Measurements from ENCODE around the gene NOL6. TPM values are rescaled to one million over a fixed set of nuclear protein-coding genes. Genes with fewer than 3 reads are reported as not detected.

NOL6 gene
- total RNA-seq, 2 donors from 2014 or later: 11.5 to 29.3 TPM

DNA sequence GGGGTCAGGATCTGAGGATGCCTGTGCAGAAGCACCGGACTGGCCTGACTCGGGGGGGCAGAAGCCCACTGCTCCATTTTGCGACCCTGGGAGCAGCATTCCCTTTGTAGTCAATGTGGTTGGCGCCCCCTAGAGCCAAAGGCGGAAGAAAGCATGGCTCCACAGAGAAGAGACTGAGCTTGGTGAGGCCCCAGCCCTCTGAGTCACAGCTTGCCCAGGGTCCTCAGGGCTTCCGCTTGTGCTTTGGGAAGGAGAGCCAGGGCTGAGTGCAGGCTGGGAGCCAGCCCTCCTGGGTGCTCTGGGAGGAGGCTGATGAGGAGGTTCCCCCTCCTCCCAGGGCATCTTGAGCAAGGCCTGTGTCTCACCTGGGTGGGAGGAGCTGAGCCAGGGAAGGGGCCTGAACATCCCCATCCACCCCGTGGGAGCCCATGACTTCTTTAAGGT lies 20.9 kb downstream of the NOL6 start:
- intact Hi-C loops (cut with DNase I): loop anchor here (5.0 kb wide), 1 partner anchor 46 kb away; no protein-coding TSS in a partner anchor
- Histone ChIP-seq H3K9me3 (no peaks in the 10 kb centered on the region), H3K27me3 (no peaks in the 10 kb centered on the region), H3K36me3 (no peaks in the 10 kb centered on the region), H3K27ac (no peak overlapping the region), H3K4me1 (no peaks in the 10 kb centered on the region), H3K9ac (ENCODE audit: low read depth in 2 of 2, low read length in 2 of 2) (no peak overlapping the region), H3K4me3 (no peak overlapping the region)
- peak; percentile 63 for DNase-seq
- TF ChIP-seq, protein P1, sequence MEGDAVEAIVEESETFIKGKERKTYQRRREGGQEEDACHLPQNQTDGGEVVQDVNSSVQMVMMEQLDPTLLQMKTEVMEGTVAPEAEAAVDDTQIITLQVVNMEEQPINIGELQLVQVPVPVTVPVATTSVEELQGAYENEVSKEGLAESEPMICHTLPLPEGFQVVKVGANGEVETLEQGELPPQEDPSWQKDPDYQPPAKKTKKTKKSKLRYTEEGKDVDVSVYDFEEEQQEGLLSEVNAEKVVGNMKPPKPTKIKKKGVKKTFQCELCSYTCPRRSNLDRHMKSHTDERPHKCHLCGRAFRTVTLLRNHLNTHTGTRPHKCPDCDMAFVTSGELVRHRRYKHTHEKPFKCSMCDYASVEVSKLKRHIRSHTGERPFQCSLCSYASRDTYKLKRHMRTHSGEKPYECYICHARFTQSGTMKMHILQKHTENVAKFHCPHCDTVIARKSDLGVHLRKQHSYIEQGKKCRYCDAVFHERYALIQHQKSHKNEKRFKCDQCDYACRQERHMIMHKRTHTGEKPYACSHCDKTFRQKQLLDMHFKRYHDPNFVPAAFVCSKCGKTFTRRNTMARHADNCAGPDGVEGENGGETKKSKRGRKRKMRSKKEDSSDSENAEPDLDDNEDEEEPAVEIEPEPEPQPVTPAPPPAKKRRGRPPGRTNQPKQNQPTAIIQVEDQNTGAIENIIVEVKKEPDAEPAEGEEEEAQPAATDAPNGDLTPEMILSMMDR (IDR thresholded peaks at IDR 0.05): peak; percentile 48

DNA sequence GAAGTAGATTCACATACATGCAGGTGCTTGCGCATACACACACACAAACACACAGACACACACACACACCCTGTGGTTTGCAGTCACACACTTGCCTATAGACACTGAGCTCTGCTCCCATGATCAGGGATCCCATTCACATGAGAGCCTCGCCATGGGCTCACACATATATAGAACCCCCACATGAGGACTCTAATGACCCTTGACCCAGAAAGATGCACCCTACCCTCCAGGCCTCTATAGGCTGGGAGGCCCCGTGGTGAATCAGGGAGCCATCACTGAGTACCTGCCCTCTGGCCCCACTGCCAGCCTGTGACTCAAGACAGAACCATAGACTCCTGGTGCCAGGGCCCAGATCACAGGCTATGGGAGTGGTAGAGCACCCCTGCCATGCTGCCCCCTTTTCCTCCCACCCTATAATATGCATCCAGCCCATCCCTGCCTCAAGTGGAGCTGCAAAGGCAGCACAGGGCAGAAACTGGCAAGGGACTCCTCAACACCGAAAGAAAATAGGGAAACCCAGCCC lies 23.0 kb downstream of the NOL6 start:
- no peak for DNase-seq

DNA sequence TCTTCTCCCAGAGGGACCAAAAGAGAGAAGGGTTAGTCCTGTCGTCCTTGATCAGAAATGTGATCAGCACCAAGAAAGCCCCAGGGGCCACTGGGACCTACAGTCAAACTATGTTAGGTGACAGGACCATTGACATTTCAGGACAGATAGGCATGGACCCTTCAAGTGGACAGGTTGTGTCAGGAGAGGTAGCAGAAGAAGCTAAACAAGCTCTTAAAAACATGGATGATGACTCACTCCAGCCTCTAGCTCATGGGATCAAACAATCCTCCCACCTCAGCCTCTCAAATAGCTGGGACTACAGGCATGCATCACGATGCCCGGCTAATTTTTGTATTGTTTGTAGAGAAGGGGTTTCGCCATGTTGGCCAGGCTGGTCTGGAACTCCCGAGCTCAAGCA lies 24.0 kb downstream of the NOL6 start:
- no peaks in the 10 kb centered on the region for H3K27me3 ChIP-seq
- intact Hi-C loops (cut with DNase I): loop anchor here (5.0 kb wide), 1 partner anchor 42 kb away; no protein-coding TSS in a partner anchor
- H3K4me3 ChIP-seq: no peak overlapping the region
- H3K36me3 ChIP-seq: no peaks in the 10 kb centered on the region
- DNase-seq: no peak
- TF ChIP-seq, protein P1 (IDR thresholded peaks at IDR 0.05): no peak
- peaks cover 5% of the 10 kb centered on the region for H3K4me1 ChIP-seq
- H3K9ac ChIP-seq (ENCODE audit: low read depth in 2 of 2, low read length in 2 of 2): no peak overlapping the region
- no peaks in the 10 kb centered on the region for H3K9me3 ChIP-seq
- H3K27ac ChIP-seq: no peak overlapping the region

More for the DNA sequence above, 23.0 kb downstream of the NOL6 start:
- H3K27me3 ChIP-seq: no peaks in the 10 kb centered on the region
- intact Hi-C loops (cut with DNase I): loop anchor here (5.0 kb wide), 1 partner anchor 43 kb away; no protein-coding TSS in a partner anchor
- peaks cover 5% of the 10 kb centered on the region for H3K4me1 ChIP-seq
- no peaks in the 10 kb centered on the region for H3K36me3 ChIP-seq
- H3K9me3 ChIP-seq: no peaks in the 10 kb centered on the region
- H3K27ac ChIP-seq: no peak overlapping the region
- H3K9ac ChIP-seq (ENCODE audit: low read depth in 2 of 2, low read length in 2 of 2): no peak overlapping the region
- TF ChIP-seq, protein P1 (IDR thresholded peaks at IDR 0.05): no peak
- H3K4me3 ChIP-seq: no peak overlapping the region

DNA sequence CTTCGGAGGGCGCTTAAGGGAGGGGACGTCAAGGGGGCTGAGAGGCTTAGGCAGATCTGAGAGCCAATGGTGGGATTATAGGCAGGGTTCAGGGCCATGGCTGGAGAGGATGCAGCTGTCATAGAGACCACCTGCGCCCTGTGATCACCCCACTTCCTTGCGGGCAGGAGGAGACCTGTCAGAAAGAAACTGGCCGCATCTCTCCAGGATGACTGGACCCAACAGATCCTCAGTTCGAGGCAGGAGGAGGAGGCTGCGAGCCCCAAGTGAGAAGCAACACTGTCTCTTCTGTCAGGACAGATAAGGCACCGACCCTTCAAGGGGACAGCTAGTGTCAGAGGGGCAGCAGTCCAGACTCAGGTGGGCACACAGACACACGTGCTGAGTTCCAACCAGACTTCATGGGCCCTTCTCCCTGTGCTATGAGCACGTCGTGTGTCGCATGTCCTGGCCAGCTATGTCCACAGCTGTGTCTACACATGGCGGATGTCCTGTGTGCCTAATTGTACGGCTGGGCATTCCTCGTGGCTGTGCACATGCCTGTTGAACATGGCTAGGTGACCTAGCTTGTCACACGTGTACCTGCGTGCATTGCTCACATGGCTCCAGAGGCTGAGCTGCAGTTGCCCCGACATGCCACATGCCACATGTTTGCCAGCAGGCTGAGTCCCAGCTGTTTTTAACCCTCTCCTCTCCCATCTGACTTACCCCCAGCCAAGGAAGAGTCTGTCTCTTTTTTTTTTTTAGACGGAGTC lies 25.7 kb downstream of the NOL6 start:
- H3K4me1 ChIP-seq: peaks cover 5% of the 10 kb centered on the region
- H3K27me3 ChIP-seq: no peaks in the 10 kb centered on the region
- intact Hi-C loops (cut with DNase I): no loop called here
- no peaks in the 10 kb centered on the region for H3K36me3 ChIP-seq
- H3K9me3 ChIP-seq: no peaks in the 10 kb centered on the region
- H3K9ac ChIP-seq (ENCODE audit: low read depth in 2 of 2, low read length in 2 of 2): peak overlapping the region; percentile 52 to 55
- TF ChIP-seq, protein P1 (IDR thresholded peaks at IDR 0.05): no peak
- H3K27ac ChIP-seq: no peak overlapping the region
- DNase-seq: no peak
- H3K4me3 ChIP-seq: peak overlapping the region; percentile 16

DNA sequence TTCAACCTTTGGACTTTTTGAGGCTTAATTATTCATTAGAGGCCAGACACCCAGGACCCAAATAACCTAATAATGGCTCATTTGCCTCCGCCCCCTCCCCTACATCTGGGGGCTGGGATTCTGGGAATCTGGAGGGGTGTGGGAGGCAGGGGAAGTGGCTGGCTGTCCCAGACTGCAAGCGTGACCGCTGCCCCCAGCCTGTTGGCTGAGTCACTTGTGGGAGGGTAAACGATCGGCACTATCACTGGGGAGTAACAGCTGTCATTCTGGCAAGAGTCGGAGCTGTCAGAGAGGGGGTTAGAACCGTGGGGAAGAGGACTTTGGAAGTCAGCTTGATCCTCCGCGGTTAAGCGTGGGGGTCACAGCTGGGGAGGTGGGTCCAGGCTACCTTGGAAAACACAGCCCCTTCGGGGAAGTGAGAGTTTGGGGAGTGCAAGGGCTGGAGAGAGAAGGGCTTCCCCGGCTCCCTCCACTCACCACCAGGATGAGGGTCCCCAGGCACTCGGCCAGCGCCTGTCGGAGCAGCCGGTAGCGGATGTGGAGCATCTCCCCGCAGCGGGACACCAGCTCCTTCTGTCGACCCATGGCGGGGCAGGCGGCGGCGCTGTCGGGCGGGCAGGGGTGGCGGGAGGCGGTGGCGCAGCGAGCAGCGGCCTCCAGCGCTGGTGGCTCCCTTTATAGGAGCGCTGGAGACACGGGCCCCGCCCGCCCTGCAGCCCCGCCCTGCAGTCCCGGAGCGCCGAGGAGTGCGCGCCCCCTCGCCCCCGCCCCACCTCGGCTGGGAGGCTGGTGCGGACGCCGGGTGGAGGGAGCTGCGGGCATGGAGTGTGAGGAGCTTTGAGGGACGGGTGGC lies 26.6 kb downstream of the NOL6 start, which contains the start of gene AQP3:
Gene AQP3, minus strand, starts transcription at position 648 of the 853 bp plus-strand sequence. Its CDS starts 63 bp downstream, at position 585.
- peak; percentile 73 for DNase-seq
- Histone ChIP-seq H3K27ac (peak within 1 kb of the TSS; percentile 61), H3K4me3 (peak within 1 kb of the TSS; percentile 16), H3K4me1 (peaks cover 5% of the 10 kb centered on the region), H3K27me3 (no peaks in the 10 kb centered on the region), H3K9ac (ENCODE audit: low read depth in 2 of 2, low read length in 2 of 2) (peak within 1 kb of the TSS; percentile 52 to 68), H3K36me3 (no peaks in the 10 kb centered on the region), H3K9me3 (no peaks in the 10 kb centered on the region)
- intact Hi-C loops (cut with DNase I): no loop called here
- TF ChIP-seq, protein P1 (IDR thresholded peaks at IDR 0.05): peak; percentile 15

Data from colonic mucosa (tissue), 4 donors.